ENCODE data around the gene COA8.

Gene COA8

DNA sequence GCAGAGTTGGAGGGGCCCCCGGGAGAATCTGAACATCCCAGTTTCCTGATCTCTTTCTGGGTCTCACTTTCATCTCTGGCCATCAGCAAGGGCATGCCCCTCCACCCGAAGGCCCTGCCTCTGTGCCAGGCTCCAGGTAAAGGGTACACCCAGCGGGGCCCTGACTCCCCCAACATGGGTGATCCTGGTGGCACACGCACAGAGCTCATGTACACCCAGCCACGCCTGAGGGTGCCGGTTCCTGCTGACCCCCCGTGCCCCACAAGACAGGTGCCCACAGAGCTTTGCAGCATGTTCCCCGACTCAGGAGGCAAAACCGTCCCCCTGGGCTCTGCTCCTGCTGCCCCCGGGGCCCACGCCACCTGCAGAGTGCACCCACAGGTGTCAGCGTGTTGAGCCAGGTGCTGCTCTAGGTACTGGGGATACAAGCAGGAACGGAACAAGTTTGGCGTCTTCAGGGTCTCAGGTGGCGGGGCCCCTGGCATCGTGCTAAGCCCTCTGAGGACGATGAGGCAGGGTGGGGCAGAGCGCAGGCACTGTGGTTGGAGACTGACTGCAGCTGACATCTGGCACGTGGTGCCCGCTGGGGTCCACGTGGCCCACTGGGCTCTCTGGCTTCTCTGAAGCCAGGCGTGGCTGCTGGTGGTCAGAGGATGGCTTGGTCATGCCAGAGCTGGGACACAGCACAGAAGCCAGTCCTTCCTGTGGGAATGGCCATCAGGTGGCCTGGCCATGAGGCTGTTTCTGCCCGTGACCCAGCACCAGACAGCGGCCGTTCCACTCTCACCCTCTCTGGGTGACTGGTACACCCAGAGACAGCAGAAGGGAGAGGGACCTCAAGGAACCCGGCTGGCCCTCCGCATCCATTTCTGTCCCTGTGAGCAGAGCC is 14.1 kb upstream of the COA8 start:
- no peak for DNase-seq (ENCODE audit: low read depth, low spot score)

DNA sequence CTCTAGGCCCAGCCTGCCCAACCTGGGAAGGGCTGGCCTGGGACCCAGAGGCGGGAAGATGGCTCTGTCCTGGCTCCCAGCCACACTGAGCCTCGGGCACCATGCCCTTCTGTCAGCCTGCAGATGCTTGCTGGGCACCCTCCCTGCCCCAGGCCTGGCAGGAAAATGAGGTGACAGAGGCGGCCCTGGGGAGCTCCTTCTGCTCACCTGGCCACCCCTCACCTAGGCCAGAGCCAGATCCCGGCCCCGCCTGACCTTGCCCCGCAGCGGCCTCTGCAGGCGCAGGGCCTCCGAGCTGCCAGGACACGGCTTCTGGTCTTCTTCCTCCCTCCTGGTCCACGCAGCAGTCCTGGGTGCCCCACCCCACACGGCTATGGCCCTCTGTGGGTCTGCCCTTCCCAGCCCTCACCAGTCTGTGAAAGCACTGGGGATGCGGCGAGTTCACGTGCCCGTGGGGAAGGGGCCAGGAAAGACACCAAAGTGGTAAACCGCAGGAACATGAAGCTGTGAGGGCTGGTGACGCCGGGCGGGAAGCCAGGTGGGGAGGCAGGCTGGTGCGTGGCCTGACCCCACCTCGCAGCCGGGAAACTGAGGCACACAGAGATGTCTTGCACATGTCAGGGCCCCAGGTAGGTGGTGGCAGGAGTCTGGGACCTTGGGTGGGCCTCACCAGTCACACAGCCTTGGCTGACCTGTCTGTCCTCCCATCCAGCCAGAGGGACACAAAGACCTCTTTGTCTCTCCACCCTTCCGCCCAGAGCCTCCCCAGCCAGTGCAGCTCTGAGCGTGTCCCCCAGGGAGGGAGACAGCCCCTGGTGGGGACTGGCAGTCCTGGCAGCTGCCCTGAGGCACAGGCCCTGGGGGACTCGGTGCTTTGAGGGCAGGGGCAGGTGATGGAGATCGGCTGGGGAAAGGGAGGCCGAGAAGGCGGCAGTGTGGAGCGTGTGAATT is 13.1 kb upstream of the COA8 start:
- no peak for DNase-seq (ENCODE audit: low read depth, low spot score)

DNA sequence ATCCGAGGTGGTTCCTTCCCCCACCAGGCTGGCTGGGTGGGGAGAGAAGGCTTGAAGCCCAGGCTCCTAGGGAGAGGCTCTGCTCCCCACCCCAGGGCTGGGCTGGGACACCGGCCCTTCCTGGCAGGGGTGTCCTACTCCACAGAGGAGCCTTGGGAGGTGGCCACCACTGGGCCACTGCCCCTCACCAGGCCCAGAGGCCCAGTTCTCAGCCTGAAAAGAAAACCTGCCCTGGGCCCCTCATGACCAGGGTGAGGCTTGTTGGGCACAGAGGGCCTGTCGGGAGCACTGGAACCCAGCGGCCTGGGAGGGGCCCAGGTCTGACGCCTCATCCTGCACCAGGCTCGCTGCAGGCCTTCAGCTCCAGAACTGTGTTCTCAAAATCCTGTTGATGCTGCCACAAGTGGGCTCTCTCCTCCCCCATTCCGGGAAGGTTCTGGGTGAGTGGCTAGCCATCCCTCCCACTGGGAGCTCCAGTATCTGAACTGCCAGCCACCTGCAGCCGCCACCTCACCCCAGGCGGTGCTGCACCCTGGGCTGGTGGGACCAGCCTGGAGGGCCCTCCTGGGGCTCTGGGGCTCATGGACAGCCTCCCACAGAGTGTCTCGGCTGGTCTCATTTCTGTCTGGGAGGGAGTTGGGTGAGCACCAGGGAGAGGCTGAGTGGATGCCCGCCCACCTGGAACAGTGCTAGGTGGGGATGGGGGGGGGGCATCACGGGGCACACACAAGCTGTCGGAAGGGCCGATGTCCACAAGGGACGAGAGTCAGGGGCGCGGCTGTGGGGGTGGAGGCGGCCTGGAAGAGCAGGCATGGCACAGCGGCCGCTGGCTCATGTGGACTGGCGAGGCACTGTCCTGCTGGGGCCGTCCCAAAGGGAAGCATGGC is 12.1 kb upstream of the COA8 start:
- DNase-seq (ENCODE audit: low read depth, low spot score): no peak

DNA sequence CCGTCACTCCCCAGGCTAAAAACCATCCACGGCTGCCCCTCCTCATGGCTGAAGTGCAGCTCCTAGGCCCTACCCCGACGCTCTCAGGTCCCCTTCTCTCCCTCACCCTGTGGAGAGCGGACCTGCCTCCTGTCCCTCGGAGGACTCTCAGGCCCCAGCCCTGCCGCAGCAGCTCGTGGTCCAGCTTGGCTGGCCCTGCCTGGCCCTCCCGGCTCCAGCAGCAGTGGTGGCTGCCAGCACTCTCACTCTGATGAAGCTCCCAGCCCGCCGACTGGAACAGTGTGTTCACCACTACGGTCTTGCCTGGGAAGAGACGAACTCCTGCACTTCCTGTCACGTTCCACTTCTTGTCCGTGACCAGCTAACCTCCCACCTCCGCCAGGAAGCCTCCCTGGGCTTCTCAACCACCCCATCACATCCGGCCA is 11.4 kb upstream of the COA8 start:
- no peak for DNase-seq (ENCODE audit: low read depth, low spot score)

DNA sequence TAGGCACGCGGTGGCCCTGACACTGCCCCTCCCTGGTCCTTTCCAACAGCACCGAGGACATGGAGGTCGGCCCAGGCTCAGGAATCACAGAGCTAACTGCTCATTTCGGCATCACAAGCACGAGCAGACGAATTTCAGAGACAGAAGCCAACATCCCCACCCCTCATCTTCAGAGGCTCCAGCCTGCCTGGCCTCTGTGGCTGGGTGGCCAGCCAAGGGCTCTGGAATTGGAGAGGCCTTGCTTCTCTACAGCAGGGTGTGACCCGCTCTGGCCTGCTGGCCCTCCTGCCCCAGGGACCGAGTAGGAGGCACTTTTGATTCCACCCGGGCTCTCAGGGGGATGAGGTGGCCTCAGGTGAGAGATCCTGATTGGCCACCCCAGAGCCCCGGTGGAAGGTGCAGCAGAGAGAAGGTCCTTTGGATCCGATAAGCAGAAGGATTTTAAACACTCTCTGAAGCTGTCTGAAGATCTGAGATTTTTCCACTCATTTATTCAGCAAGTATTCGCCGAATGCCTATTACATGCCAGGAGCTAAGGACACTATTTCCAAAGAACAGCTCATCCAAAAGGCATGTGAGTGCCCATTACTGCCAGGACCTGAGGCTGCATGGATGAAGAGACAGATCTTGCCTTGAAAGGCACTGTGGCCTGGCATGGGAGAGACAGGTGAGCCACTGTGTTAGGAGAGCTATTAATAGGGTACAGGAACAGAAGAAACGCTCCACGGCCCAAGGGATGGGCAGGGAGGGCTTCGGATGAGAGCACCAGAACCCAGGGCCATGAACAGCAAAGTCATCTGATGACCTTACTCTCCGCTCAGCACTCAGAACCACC is 10.5 kb upstream of the COA8 start:
- no peak for DNase-seq (ENCODE audit: low read depth, low spot score)

DNA sequence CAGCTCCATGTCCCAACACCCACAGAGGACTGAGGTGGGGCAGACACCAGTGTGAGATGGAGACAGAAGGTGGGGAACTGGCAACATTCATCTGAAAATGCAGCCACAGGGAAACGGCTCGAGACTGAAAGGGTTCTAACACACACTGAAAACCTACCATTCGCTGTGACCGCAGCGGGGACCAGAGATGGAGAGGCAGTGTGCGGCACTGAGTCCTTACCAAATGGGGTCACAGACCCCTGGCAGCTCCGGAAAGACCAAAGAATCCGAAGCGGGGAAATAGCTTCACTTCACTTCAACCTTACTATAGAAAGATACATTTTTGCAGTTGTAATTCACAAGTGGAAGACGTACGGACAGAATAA is 9.9 kb upstream of the COA8 start:
- no peak for DNase-seq (ENCODE audit: low read depth, low spot score)

DNA sequence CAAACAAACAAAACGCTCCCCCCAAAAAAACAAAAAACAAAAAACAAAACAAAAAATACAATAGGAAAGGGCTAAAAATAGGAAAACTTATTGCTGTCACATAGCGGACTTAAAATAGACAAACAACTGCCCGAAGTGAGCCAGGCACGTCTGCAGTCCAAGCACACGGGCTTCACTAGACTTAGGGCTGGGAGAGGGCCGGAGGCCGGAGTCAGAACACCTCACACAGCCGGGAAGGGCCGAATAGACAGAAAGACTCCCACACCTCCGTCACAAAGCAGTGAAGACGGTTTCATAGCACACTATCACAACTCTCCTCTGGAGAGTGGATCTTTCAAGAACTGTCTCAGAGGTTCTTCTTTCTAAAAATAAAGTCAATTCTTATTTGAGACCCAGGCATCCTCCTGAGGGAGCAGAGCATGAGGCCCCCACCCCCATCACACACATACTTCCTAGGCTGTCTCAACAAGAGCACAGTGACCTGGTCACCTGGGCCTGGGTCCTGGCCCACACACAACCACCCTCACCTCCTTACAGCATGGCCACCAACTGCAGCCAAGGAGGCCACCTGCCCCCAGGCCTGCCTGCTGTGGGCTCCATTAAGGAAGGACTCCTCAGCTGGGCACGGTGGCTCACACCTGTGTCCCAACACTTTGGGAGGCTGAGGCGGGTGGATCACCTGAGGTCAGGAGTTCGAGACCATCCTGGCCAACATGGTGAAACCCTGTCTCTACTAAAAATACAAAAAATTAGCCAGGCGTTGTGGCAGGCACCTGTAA is 7.0 kb upstream of the COA8 start:
- DNase-seq (ENCODE audit: low read depth, low spot score): no peak

DNA sequence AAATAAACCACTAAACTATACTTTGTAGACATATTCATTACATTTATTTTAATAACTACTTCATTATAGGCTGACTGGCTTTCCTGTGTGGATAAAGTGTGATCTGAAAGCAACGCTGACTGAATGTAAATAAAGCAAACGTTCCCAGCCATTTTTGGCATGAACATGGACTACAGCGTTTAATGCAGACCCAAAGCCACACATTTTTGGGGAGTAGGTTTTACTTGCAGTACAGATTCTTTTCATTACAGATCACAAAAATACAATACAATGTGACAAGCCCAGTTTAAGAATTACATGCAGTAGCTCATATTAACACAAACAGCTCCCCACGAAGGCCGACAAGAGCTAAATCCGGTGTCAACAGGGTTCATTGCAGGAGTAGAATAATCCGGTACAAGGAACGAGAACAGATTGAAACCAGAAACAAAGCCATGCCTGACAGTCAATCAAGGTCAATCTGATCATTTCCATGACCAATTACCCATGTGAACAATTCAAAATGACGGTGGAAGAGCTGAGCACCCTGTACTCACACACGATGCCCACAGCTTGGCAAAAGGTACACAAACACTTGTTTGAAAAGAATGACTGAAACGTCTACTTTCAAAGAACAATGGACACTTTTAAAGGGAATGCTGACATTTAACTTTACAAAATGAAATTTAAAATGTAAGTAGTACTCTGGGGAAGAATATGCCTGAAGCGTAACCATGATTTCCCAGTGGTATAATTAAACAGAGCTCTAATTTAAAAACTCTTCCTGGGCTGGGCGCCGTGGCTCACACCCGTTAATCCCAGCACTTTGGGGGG is 5.6 kb upstream of the COA8 start:
- DNase-seq (ENCODE audit: low read depth, low spot score): no peak

DNA sequence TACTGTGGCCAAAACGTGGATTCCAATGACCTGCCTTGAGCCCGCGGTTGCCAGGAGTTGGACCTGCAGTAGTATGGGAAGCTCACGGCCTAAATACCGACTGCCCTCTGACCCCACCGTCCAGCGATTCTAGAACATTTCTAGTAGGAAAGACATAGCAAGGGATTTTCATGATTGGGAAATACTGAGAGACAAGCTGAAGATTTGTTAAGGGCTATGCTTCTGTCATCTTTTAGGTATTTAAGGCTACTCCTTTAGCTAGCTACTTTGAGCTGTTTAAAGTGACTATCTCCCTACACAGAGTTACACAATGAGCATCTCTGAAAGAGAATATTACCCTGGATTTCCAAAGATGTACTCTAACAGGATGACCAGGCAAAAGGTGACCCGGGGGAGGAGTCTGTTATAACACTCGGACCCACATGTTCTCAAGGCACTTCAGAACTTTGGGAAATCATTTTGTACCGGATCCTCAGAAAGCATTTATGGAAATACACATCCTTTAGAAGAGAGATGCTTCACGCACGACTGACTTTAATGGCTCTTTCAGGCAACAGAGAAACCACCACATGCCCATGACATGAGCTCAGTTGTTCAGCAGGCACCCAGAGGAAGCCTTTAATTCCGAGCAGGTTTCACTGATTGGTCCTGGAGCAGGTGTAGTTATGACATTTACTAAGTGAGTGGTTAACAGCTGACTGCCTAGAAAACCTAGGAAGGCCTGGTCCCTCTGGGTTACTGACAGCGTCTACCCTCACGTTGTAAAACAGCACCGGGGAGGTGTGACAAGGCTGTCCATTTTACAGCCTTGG is 4.5 kb upstream of the COA8 start:
- DNase-seq (ENCODE audit: low read depth, low spot score): no peak

DNA sequence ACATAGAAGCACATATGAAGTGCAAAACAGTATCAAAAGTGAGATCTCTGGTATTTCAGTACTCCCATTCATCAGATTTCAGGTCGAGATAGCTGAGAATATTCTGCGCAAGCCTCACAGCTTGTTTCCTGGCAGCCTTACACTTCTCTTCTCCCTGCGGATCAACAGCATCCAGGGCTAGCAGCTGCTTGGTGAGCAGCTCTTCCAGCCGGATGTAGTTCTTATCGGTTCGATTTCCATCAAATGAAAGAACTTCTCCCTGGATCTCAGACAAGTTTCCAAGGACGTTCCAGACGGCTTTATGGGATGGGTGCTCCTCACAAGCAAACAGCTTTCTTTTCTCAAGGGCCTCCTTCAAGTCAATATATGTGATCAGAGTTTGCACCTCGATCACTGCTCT is 3.0 kb upstream of the COA8 start:
- no peak for DNase-seq (ENCODE audit: low read depth, low spot score)

DNA sequence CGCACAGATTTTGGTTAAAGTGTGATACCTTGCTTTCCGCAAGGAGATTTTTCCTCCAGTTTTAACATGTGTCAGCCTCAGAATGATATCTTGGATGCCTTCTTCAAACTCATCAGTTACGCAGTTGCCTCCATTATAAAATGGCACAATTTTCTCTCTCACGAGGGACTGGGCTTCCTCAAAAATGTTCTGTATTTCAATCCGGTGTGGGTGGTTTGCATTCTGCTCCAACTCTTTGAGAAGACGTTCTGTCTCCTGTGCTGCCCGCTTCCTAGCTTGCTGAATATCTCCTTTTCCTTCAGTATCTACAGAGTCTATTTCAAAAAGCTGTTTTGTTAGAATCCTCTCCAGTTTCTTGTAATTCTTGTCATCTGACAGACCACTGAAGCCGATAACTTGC is 2.1 kb upstream of the COA8 start:
- DNase-seq (ENCODE audit: low read depth, low spot score): no peak

DNA sequence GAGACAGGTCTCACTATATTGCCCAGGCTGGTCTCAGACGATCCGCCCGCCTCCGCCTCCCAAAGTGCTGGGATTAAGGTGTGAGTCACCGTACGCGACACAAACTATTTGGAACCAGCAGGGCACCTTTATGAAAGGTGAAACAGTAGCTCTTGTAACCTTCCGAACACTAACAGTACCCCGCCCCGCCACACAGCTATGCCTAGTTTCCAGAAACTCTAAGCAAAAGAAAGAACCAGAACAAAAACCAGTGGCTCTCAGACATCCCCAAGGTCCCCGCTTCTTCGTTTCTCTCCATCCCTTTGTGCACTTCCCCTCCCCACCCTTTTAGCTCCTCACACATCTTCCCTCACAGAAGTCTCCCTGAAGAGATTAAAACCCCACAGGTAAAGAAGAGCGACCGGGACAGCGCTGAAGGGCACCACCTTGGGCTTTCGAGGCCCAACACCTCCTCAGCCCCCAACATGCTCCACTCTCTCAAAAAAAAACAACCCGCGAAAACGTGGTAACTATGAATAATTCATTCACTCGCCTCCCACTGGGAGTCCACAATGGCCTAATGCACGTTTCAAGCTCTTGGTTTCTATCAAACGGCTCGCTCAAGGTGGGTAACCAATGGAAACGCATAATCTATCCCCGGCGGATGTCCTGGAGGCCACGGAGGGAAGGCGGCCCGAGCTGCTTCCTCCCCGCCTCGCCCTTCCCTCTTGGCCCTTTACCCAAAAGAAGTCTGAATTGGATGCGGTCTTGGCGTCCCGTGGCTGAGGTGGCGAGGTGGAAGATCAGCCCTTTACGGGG is 1.2 kb upstream of the COA8 start:
- no peak for DNase-seq (ENCODE audit: low read depth, low spot score)

DNA sequence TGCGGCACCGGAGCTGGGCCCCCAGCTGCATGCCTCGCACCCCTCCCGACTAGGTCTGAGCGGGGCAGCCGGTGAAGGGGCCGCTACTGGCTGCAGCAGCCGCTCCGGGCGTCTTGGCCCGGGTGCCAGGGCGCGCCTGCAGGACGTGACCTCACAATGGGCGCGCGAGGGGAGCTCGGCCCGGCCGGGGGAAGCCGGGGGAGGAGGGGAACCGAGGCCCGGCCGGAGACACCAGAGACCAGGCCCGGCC is 656 bp upstream of the COA8 start:
- no peak for DNase-seq (ENCODE audit: low read depth, low spot score)

DNA sequence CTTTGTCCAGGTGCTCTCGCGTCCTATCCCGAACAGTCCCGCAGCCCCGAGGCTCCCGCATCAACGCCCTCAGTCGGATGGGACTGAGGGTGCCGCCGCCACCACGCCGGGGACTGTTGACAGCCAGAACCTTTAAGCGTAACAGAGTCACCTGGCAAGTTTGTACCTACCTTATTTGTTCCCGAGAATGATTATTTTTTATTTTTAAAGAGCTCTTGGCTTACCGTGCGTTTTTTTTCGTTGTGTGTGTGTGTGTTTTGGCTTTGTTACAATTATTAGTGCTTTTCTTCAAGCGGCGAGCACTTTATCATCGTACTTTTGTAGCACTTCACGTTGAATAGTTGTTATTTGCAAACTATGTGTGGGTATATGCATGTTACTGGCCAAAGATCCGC is 463 bp downstream of the COA8 start:
- DNase-seq (ENCODE audit: low read depth, low spot score): no peak

DNA sequence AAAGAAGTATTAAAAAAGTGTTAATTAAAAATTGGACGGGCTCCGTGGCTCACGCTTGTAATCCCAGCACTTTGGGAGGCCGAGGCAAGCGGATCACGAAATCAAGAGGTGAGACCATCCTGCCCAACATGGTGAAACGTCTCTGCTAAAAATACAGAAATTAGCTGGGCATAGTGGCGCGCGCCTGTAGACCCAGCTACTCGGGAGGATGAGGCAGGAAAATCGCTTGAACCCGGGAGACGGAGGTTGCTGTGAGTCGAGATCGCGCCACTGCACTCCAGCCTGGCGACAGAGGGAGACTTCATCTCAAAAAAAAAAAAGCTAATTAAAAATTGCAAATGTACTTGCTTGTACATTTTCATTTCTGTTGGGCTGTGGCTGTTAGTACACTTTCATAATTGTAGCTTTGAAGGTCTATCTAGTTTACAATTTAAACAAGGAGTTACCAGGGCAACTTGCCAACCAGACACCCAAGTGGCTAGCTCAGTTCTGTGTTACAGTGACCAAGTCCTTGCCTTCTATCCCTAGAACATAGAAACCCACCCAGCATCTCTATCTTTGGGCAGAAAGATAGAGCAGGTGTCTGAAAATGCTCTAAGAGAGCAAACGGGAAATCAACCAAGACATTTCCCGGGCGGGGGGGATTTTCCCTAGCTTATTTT is 1.2 kb downstream of the COA8 start:
- no peak for DNase-seq (ENCODE audit: low read depth, low spot score)

DNA sequence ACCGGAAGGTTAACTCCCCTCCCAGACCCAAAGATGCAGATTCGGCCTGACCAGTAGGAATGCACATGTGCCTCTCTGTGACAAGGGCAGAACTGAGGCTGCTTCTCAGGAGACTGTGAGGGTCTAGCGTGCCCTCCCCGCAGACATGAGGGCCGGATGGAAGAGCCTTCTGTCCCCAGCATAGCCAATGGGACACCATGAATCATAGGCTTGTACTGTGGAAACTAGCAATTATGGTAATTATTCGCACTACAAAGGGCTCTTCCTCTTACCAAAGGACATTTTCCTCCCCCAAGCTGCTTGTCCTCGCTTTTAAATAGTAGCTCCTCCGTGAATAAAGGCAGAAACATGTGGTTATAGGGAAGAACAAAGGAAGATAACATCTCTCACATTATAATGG is 6.2 kb downstream of the COA8 start:
- no peak for DNase-seq (ENCODE audit: low read depth, low spot score)

DNA sequence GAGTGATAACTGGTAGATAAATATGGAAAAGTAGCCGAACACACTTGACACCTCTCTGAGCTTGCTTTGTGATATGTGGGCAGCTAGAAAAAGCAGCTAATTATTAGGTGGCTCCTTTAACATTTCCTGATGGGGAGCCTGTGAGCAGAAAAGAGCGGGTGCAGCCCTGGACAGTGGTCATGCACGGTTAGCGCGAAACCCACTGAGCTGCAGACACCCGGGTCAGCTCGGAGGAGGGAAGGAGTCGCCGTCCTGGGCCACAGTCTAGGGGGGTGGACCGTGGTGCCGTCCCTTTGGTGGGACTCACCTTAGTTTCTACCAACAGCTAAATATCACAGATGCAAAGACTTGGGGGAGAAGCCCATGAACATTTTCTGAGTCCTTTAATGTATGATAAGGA is 6.6 kb downstream of the COA8 start:
- no peak for DNase-seq (ENCODE audit: low read depth, low spot score)

Data from activated CD4-positive, CD25-positive, alpha-beta regulatory T cell treated with anti-CD3 and anti-CD28 coated beads, Interleukin-2, amount 50 U/mL, for 16 hours (primary cell).